GM18508 (cell line): ENCODE results near the gene SLC49A3.
"Not testable (repeated sequence)": the region's sequence is repeated elsewhere in the genome, so short reads cannot be mapped to it uniquely, and the experiment has no call there.

Source experiments
- ATAC-seq: cut with Tn5 transposase; IDR thresholded peaks from one replicate; pipeline ENCODE4 v1.9.1; 2021; ENCODE audit warnings: moderate number of reproducible peaks; ENCODE audit not compliant: insufficient read depth, unreplicated experiment

Gene SLC49A3

GRCh38 chr4:635851-636627 lies 52.9 kb downstream of the SLC49A3 start:
- no peak for ATAC-seq

- not testable (repeated sequence) for ATAC-seq
These were observed 53.7 kb downstream of the SLC49A3 start for GRCh38 chr4:635066-635835.

GRCh38 chr4:634599-634985 lies 54.4 kb downstream of the SLC49A3 start:
- no peak for ATAC-seq

GRCh38 chr4:633976-634598 lies 54.9 kb downstream of the SLC49A3 start:
- no peak for ATAC-seq

DNA sequence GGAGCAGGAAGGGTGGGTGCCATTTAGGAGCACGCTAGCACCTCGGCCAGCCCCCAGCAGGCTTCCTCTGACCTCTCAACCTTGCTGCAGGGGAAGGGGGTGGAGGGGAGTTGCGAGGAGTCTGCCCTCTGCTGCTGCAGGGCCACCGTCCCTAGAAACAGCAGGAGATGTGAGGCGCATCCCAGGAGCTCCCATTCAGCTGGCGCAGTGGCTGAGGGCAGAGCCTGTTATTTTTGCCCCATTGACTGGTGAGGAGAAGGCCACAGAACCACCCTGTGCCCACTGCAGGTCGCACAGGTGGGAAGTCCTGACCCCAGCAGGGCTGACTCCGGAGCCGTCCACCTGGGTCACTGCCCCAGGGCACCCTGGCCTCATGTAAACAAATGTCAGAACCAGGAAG lies 55.5 kb downstream of the SLC49A3 start:
- ATAC-seq = no peak

DNA sequence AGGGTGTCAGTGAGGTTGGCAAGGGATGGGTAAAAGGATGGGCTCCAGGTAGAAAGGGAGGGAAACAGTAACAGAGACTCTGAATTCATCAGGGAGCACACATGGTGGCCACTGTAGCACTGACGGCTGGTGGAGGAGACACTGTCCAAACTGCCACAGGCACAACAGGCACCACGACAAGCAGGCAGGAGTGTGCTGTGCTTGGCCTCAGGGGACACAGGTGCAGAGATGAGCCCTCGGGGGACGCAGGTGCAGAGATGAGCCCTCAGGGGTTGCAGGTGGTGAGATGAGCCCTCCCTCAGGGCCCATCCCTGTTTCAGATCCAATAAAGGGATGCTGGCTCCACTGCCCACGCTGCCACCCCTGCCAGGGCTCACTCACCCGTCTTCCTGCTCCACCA lies 56.0 kb downstream of the SLC49A3 start:
- no peak for ATAC-seq

DNA sequence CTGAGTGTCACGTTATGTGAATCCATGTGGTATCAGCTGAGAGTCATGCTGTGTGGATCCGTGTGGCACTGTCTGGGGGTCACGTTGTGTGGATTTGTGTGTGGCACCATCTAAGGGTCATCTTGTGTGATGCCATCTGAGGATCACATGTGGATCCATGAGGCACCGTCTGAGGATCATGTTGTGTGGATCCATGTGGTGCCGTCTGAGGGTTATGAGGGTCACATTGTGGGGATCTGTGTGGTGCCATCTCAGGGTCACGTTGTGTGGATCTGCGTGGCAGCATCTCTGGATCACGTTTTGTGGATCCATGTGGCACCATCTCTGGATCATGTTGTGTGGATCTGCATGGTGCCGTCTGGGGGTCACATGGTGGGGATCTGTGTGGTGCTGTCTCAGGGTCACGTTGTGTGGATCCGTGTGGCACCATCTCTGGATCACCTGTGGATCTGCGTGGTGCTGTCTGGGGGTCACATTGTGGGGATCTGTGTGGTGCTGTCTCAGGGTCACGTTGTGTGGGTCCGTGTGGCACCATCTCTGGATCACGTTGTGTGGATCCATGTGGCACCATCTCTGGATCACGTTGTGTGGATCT lies 56.7 kb downstream of the SLC49A3 start:
- no peak for ATAC-seq
